Measurements from ENCODE around the gene NCF1. TPM values are rescaled to one million over a fixed set of nuclear protein-coding genes. Genes with fewer than 3 reads are reported as not detected.
A peak's percentile ranks its signal among the peaks of the same experiment; 100 is the strongest.
"Not testable (repeated sequence)": the region's sequence is repeated elsewhere in the genome, so short reads cannot be mapped to it uniquely, and the experiment has no call there.

Gene NCF1
- total RNA-seq, 1 experiment from 2014 or later, result 0.68 TPM

- H3K27ac Mint-ChIP-seq; H3K4me3 Mint-ChIP-seq; H3K9me3 Mint-ChIP-seq; H3K36me3 Mint-ChIP-seq; H3K4me1 Mint-ChIP-seq; H3K27me3 Mint-ChIP-seq (ENCODE audit: low read depth); ATAC-seq; POLR2A ChIA-PET; CTCF ChIA-PET; DNase-seq (ENCODE audit: low spot score): not testable (repeated sequence)
These were observed 5.2 kb downstream of the NCF1 start for GRCh38 chr7:74779053-74779452.

- H3K36me3 Mint-ChIP-seq; ATAC-seq; CTCF ChIA-PET; POLR2A ChIA-PET; H3K4me3 Mint-ChIP-seq; H3K27me3 Mint-ChIP-seq (ENCODE audit: low read depth); H3K9me3 Mint-ChIP-seq; H3K4me1 Mint-ChIP-seq; DNase-seq (ENCODE audit: low spot score); H3K27ac Mint-ChIP-seq: not testable (repeated sequence)
These were observed 7.9 kb downstream of the NCF1 start for GRCh38 chr7:74781746-74782145.

- CTCF ChIA-PET; DNase-seq (ENCODE audit: low spot score); H3K27ac Mint-ChIP-seq: not testable (repeated sequence)
These were observed 9.8 kb downstream of the NCF1 start for GRCh38 chr7:74783595-74783994.

GRCh38 chr7:74788369-74789150 lies 14.7 kb downstream of the NCF1 start:
- POLR2A ChIA-PET; H3K4me3 Mint-ChIP-seq; H3K27ac Mint-ChIP-seq; H3K9me3 Mint-ChIP-seq; H3K36me3 Mint-ChIP-seq; H3K4me1 Mint-ChIP-seq; CTCF ChIA-PET; H3K27me3 Mint-ChIP-seq (ENCODE audit: low read depth): not testable (repeated sequence)
- ATAC-seq, result peak; percentile 94
- peak; percentile 97 for DNase-seq (ENCODE audit: low spot score)

More at GRCh38 chr7:74783595-74783994, 9.8 kb downstream of the NCF1 start:
- H3K4me1 Mint-ChIP-seq; H3K4me3 Mint-ChIP-seq; H3K27me3 Mint-ChIP-seq (ENCODE audit: low read depth); ATAC-seq; H3K36me3 Mint-ChIP-seq; POLR2A ChIA-PET; H3K9me3 Mint-ChIP-seq: not testable (repeated sequence)

- H3K36me3 Mint-ChIP-seq; ATAC-seq; H3K27ac Mint-ChIP-seq; H3K27me3 Mint-ChIP-seq (ENCODE audit: low read depth); H3K4me1 Mint-ChIP-seq; H3K4me3 Mint-ChIP-seq; POLR2A ChIA-PET; H3K9me3 Mint-ChIP-seq; DNase-seq (ENCODE audit: low spot score); CTCF ChIA-PET: not testable (repeated sequence)
These were observed 15.5 kb downstream of the NCF1 start for GRCh38 chr7:74789200-74789736.

GRCh38 chr7:74797848-74798622 lies 24.2 kb downstream of the NCF1 start:
- H3K27me3 Mint-ChIP-seq (ENCODE audit: low read depth); H3K27ac Mint-ChIP-seq; H3K4me1 Mint-ChIP-seq; H3K9me3 Mint-ChIP-seq; DNase-seq (ENCODE audit: low spot score); ATAC-seq; CTCF ChIA-PET; POLR2A ChIA-PET; H3K4me3 Mint-ChIP-seq; H3K36me3 Mint-ChIP-seq: not testable (repeated sequence)

GRCh38 chr7:74798644-74799043 lies 24.8 kb downstream of the NCF1 start:
- CTCF ChIA-PET; H3K36me3 Mint-ChIP-seq; H3K27ac Mint-ChIP-seq; POLR2A ChIA-PET; H3K27me3 Mint-ChIP-seq (ENCODE audit: low read depth); H3K4me1 Mint-ChIP-seq; ATAC-seq; H3K4me3 Mint-ChIP-seq; H3K9me3 Mint-ChIP-seq; DNase-seq (ENCODE audit: low spot score): not testable (repeated sequence)

GRCh38 chr7:74815882-74816281 lies 42.1 kb downstream of the NCF1 start:
- H3K27ac Mint-ChIP-seq; CTCF ChIA-PET; DNase-seq (ENCODE audit: low spot score); H3K9me3 Mint-ChIP-seq; POLR2A ChIA-PET; H3K27me3 Mint-ChIP-seq (ENCODE audit: low read depth); H3K4me1 Mint-ChIP-seq; ATAC-seq; H3K4me3 Mint-ChIP-seq; H3K36me3 Mint-ChIP-seq: not testable (repeated sequence)

- ATAC-seq, CTCF ChIA-PET: not testable (repeated sequence)
These were observed 46.5 kb downstream of the NCF1 start for GRCh38 chr7:74820146-74820805.

GRCh38 chr7:74821259-74821658 lies 47.4 kb downstream of the NCF1 start:
- ATAC-seq; H3K4me1 Mint-ChIP-seq; H3K4me3 Mint-ChIP-seq; H3K36me3 Mint-ChIP-seq; H3K9me3 Mint-ChIP-seq; H3K27ac Mint-ChIP-seq; DNase-seq (ENCODE audit: low spot score); CTCF ChIA-PET; POLR2A ChIA-PET; H3K27me3 Mint-ChIP-seq (ENCODE audit: low read depth): not testable (repeated sequence)

More at GRCh38 chr7:74820146-74820805, 46.5 kb downstream of the NCF1 start:
- POLR2A ChIA-PET; H3K4me1 Mint-ChIP-seq; H3K9me3 Mint-ChIP-seq; H3K27me3 Mint-ChIP-seq (ENCODE audit: low read depth); H3K36me3 Mint-ChIP-seq; H3K4me3 Mint-ChIP-seq; H3K27ac Mint-ChIP-seq; DNase-seq (ENCODE audit: low spot score): not testable (repeated sequence)

GRCh38 chr7:74829959-74830358 lies 56.1 kb downstream of the NCF1 start:
- H3K4me1 Mint-ChIP-seq; H3K9me3 Mint-ChIP-seq; H3K36me3 Mint-ChIP-seq; ATAC-seq; H3K27me3 Mint-ChIP-seq (ENCODE audit: low read depth); POLR2A ChIA-PET; DNase-seq (ENCODE audit: low spot score); CTCF ChIA-PET; H3K4me3 Mint-ChIP-seq; H3K27ac Mint-ChIP-seq: not testable (repeated sequence)

GRCh38 chr7:74830411-74830810 lies 56.6 kb downstream of the NCF1 start:
- POLR2A ChIA-PET; H3K36me3 Mint-ChIP-seq; H3K4me1 Mint-ChIP-seq; H3K4me3 Mint-ChIP-seq; DNase-seq (ENCODE audit: low spot score); H3K27ac Mint-ChIP-seq; H3K27me3 Mint-ChIP-seq (ENCODE audit: low read depth); H3K9me3 Mint-ChIP-seq; CTCF ChIA-PET; ATAC-seq: not testable (repeated sequence)
